Right renal pelvis (tissue), 4 donors: Measurements from ENCODE around the gene MYO5B. TPM values are rescaled to one million over a fixed set of nuclear protein-coding genes. Genes with fewer than 3 reads are reported as not detected.

ENCODE experiments used
- DNase-seq, 4 donors: peaks; one replicate each; pipeline ENCODE4 v3.0.0-alpha.2; 2013; ENCODE audit warnings: low read depth in 4 of 4, low spot score in 3 of 4, missing footprints in 1 of 4
- polyA plus RNA-seq, 4 donors: library from polyadenylated mRNA; unstranded; fragments of 120-200 nt; gene quantifications; one replicate each; pipeline ENCODE4 v1.2.1, GENCODE V29; 2013; ENCODE audit not compliant: insufficient read length in 4 of 4

MYO5B gene
- polyA plus RNA-seq, 4 donors, result 25.8 to 33.4 (median 27.5) TPM

DNA sequence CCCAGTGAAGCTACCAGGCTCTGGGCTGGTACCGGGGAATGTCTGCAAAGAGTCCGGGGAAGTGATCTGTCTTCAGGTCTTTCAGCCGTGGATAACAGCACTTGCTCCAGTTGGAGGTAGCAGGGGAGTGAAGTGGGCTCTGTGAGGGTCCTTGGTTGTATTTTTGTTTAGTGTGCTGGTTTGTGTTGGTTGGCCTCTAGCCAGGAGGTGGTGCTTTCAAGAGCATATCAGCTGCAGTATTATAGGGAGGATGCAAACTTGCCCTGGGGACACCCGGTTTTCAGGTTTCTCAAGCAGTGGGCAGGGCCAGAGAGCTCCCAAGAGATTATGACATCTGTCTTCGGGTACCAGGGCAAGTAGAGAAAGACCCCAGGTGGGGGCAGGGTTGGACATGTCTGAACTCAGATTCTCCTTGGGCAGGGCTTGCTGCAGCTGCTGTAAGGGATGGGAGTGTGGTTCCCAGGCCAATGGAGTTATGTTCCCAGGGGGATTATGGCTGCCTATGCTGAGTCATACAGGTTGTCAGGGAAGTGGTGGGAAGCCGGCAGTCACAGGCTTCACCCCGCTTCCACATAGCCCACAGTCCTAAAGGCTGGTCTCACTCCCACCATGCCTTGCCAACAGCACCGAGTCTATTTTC, 416.0 kb downstream of the MYO5B start:
- DNase-seq, result no peak

Other genes with a start within 250 kb of the MYO5B start
- 1 to 10 TPM; 2.5 to 3.9 (median 3.5) TPM for gene CFAP53, start 71.3 kb upstream of the MYO5B start, polyA plus RNA-seq
- gene MBD1, start 86.4 kb upstream of the MYO5B start, polyA plus RNA-seq, result 10 to 100 TPM; 60.6 to 71.2 (median 64.0) TPM
- 10 to 100 TPM; 61.9 to 81.4 (median 72.1) TPM for gene CXXC1, start 92.5 kb upstream of the MYO5B start, polyA plus RNA-seq
- 1 to 10 TPM; 6.1 to 8.3 (median 7.7) TPM for gene SKA1, start 179.9 kb upstream of the MYO5B start, polyA plus RNA-seq